Hepatocyte (in vitro differentiated cells): ENCODE results near the gene TEAD1.

ENCODE experiments used
- CTCF ChIP-seq: fragments of 200-600 bp; sonication (generic); IDR thresholded peaks from 2 replicates; pipeline ENCODE4 v1.5.1; 2016; ENCODE audit warnings: antibody characterized with exemption, mild to moderate bottlenecking; ENCODE audit not compliant: poor library complexity
- EZH2phosphoT487 ChIP-seq: fragments of 200-600 bp; sonication (generic); IDR thresholded peaks from one replicate; pipeline ENCODE4 v1.6.1; 2018; ENCODE audit warnings: antibody characterized with exemption, mild to moderate bottlenecking, low read depth, moderate library complexity; ENCODE audit not compliant: unreplicated experiment, severe bottlenecking

GRCh38 chr11:12785901-12786300, 111.7 kb downstream of the TEAD1 start:
- TF ChIP-seq CTCF, result no peak
- TF ChIP-seq EZH2phosphoT487, result no peak
